Measurements from ENCODE around the gene GAK.

The GAK gene

GRCh38 chr4:855880-856224 is 76.3 kb downstream of the GAK start:
- no peak for DNase-seq (ENCODE audit: extremely low read depth in 1 of 2, low read depth in 1 of 2)

GRCh38 chr4:854356-854755 is 77.8 kb downstream of the GAK start:
- no peak for DNase-seq (ENCODE audit: extremely low read depth in 1 of 2, low read depth in 1 of 2)

- no peak for DNase-seq (ENCODE audit: extremely low read depth in 1 of 2, low read depth in 1 of 2)
Measured at GRCh38 chr4:853416-853781, 78.7 kb downstream of the GAK start.

GRCh38 chr4:851701-852430 is 80.2 kb downstream of the GAK start:
- DNase-seq (ENCODE audit: extremely low read depth in 1 of 2, low read depth in 1 of 2), result no peak

GRCh38 chr4:850323-850945 is 81.7 kb downstream of the GAK start:
- no peak for DNase-seq (ENCODE audit: extremely low read depth in 1 of 2, low read depth in 1 of 2)

- DNase-seq (ENCODE audit: extremely low read depth in 1 of 2, low read depth in 1 of 2), result no peak
Measured at GRCh38 chr4:849478-850175, 82.5 kb downstream of the GAK start.

- DNase-seq (ENCODE audit: extremely low read depth in 1 of 2, low read depth in 1 of 2), result no peak
Measured at GRCh38 chr4:848803-849477, 83.2 kb downstream of the GAK start.

- no peak for DNase-seq (ENCODE audit: extremely low read depth in 1 of 2, low read depth in 1 of 2)
Measured at GRCh38 chr4:848307-848691, 83.8 kb downstream of the GAK start.

GRCh38 chr4:845836-846251 is 86.3 kb downstream of the GAK start:
- DNase-seq (ENCODE audit: extremely low read depth in 1 of 2, low read depth in 1 of 2), result no peak

GRCh38 chr4:845233-845835 is 86.8 kb downstream of the GAK start:
- no peak for DNase-seq (ENCODE audit: extremely low read depth in 1 of 2, low read depth in 1 of 2)

GRCh38 chr4:844752-845232 is 87.3 kb downstream of the GAK start:
- DNase-seq (ENCODE audit: extremely low read depth in 1 of 2, low read depth in 1 of 2), result no peak

- DNase-seq (ENCODE audit: extremely low read depth in 1 of 2, low read depth in 1 of 2), result no peak
Measured at GRCh38 chr4:839675-840443, 92.3 kb downstream of the GAK start.

GRCh38 chr4:837772-838171 is 94.3 kb downstream of the GAK start:
- DNase-seq (ENCODE audit: extremely low read depth in 1 of 2, low read depth in 1 of 2), result no peak

GRCh38 chr4:836750-837301 is 95.3 kb downstream of the GAK start:
- no peak for DNase-seq (ENCODE audit: extremely low read depth in 1 of 2, low read depth in 1 of 2)

- DNase-seq (ENCODE audit: extremely low read depth in 1 of 2, low read depth in 1 of 2), result no peak
Measured at GRCh38 chr4:836003-836511, 96.1 kb downstream of the GAK start.

- no peak for DNase-seq (ENCODE audit: extremely low read depth in 1 of 2, low read depth in 1 of 2)
Measured at GRCh38 chr4:835148-836002, 96.7 kb downstream of the GAK start.

GRCh38 chr4:834368-835147 is 97.6 kb downstream of the GAK start:
- DNase-seq (ENCODE audit: extremely low read depth in 1 of 2, low read depth in 1 of 2), result no peak

- no peak for DNase-seq (ENCODE audit: extremely low read depth in 1 of 2, low read depth in 1 of 2)
Measured at GRCh38 chr4:833731-834367, 98.3 kb downstream of the GAK start.
